8988T (cell line): Measurements from ENCODE around the gene TMED4.

ENCODE experiments used
- DNase-seq: peaks from one replicate; pipeline ENCODE4 v3.0.0; 2011

Gene TMED4

GRCh38 chr7:44539669-44540506, 42.1 kb downstream of the TMED4 start:
- DNase-seq: no peak

GRCh38 chr7:44538798-44539668, 43.0 kb downstream of the TMED4 start:
- DNase-seq: no peak

DNA sequence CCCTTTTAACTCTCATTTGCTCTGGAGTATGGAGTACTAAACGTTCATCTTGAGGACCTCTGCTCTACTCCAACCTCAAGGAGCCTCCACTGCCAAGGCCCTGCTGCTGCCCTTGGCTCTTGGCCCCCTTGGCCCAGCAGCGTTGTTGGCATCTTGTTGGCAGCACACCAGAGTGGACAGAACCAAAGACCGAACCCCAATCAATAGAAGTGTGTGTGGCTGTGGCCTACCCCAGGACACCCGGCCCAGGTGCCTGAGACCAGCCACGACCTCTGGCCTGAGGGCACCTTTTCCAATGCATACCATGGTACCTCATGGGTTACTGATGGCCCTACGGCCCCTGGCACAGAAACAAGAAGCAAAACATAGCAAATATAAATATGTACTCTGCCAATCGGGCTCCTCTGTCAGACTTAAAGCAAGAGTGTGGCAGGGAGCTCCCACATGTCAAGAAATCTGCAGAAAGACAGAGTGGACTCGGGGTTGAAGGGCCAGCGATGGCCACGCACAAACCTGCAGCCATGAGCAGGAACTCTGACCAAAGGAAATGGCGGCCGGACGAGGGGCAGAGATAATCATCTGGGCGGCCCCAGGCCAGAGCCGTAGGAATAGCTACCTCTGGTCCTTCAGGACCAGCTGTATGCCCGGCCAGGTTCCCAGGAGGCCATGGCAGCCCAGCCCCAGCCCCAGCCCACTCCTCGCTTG, 43.8 kb downstream of the TMED4 start:
- no peak for DNase-seq

DNA sequence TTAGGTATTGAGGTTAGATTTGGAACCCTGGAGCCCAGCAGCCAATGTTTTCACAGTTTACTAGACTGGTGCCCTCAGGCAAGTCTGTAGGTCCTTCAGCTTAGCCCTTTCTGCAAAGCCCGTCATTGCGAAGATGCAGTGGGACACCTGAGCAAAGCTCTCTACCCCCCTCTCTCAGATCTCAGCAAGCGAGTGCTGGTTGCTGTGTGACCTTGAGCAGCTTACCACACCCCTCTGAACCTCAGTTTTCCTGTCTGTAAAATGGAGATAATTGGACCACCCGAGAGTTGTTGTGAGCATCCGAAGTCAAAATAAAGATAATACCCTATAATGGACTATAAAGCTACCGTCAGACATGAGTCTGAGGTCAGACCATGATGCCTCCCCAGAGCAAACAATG, 44.6 kb downstream of the TMED4 start:
- DNase-seq: no peak

DNA sequence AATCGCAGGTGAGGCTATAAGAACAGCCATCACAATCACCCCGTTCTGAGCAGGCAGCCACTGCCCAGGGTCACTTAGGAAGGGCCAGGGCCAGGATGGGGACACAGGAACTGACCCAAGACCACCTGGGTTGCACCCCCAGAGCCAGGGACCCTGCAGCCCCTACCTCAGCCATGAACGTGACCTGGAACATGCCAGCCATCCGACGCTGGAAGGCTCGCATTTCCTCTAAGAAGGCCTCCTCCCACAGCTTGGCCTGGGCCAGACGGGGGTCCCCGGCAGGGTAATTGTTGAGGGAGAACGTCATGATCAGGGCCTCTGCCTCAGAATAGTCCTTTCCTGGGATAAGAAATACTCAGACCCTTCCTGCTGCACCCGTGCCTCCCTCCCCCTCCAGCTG, 45.9 kb downstream of the TMED4 start:
- no peak for DNase-seq

GRCh38 chr7:44535348-44536064, 46.5 kb downstream of the TMED4 start:
- DNase-seq: no peak

DNA sequence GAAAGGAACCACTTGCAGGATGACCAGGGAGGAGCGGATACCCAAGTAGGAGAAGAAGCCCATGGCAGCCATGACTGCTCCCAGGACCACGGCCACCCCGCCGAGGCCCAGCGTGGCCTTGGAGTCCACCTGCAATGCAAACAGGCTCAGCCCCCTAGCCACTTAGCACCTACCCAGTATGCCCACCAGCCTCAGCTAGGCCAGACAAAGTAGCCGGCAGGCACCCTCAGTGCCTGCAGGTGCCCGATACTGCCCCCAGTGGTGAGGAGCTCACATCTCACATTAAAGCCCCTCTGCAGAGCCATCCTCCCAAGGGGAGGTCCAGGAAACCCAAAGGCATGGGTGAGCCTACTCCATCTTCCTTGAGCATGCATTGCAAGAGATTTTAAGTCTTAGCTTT, 47.5 kb downstream of the TMED4 start:
- peak; percentile 81 for DNase-seq

DNA sequence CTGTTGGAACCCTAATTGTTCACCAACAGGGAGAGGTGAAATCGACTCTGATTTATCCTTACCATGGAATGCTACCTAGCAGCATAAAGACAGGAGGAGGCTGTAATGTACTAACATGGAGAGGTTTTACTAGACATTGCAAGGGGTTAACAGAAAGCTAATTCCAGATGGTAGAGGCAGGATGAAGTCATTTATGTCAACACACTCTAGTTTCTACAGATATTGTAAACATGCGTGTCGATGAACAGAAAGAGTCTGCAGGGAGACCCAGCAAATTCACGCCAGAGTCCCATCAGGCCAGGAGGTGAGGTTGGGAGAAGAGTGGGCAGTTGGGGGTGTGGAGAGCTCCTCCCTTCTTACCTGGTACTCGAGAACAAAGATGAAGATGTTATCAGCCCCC, 47.9 kb downstream of the TMED4 start:
- no peak for DNase-seq

DNA sequence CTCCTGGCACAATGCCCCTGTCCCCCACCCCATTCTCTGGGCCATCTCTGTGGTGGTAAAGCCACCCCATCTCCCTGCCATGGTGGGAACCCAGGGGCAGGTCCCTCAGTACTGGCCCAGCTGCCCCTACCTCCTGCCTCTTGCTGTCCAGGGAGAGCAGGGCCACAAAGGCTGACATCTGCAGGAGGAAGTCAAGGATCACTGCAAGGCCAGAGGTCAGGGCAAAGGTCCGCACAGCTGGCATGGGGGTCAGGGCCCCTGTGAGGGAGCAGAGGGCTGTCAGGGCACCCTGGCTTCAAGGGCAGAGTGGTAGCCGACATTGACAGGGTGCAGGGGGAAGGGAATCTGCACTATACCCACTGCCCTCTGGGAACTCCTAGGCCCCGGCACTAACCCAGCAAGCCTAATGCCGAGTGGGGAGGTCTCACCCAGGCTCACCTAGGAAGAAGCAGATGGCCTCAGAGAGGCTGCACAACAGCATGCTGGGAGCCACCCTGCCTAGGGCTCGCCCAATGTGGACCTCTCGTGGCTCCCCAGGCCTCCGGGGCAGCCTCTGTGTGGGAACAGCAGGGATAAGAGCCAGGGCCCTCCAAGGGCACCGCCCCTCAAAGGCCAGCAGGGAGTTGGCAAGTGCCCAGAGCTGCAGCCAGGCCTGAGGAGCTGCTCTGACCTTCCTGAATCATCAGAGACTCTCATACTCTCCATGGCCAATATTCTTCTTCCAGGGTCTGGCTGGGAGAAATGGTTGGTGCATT, 48.6 kb downstream of the TMED4 start:
- no peak for DNase-seq

DNA sequence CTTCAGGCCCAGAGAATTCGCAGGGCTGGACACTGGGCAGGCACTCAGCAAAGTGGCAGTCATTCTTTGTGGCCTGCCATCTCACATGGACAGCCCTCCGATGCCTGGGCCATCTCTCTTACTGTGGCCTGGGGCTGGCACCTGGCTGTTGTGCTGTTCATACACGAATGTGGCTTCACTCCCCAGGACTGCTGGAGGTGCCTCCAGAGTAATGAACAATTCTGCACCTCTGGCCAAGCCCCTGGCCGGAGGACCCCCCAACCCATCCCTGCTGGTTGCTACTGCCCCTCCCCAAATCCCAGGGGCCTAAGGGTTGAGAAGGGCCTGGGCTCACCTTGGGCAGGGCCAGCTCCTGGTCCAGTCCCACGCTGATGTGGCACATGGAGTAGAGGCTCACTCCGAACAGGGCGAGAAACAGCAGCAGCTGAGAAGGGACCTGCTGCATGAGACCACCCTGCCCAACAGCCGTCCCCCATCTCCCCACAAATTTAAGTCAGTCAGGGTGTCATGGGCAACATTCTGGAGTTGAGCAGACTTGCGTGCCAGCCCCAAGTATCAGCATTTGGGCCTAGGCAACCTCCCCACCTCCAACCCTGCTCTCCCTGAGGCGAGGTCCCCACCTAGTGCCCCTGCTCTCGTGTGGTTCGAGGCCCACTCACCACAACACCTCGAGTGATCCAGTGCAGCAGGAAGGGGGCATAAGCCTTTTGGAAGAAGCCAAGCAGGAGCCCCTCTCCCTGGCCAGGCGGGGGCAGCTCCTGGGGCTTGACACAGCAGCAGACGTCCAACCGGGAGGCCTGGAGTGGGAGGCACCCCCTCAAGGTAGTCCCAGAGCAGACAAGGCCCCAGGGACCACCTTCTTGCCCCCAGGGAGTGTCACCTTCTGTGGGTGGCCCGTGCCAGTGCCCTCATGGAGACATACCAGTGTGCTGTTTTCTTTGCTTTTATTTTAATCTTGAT, 50.3 kb downstream of the TMED4 start:
- DNase-seq: no peak

GRCh38 chr7:44530990-44531389, 51.0 kb downstream of the TMED4 start:
- DNase-seq: no peak
